ENCODE measurements around the gene ERVK3-1. TPM values are rescaled to one million over a fixed set of nuclear protein-coding genes. Genes with fewer than 3 reads are reported as not detected.

The ERVK3-1 gene
- total RNA-seq, 1 donor from 2014 or later = 36.2 TPM

DNA sequence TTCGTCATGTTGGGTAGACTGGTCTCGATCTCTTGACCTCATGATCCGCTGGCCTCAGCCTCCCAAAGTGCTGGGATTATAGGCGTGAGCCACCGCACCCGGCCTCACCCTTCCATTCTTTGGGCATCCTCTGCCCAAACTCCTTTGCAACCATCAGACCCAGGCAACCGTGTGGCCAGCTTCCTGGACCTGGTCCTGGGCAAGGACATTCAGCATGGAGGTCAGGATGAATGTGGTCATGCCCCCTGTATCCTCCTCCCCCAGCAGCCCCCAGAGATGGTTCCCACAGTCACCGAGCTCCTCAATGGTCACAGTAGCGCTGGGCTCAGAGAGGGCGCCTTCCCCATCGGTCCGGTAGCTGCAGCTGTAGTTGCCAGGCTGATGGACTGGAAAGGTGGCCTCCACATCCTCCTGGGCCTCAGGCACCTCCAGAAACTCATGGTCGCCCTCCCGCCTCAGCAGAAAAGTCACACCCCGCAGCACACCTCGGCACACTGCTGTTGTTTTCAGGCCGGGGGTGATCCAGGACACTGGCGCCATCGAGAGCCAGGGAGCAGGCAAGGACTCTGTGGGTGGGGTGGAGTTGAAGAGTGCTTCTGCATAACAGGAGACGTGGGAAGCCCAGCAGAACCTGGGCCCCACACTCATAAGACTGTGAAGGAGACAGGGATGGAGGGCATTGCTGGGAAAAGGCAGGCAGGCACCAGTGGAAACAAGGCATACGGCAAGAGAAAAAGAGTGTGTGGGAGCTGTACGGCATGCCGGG is 47.0 kb downstream of the ERVK3-1 start:
- peaks cover 14% of the 10 kb centered on the region for H3K4me1 Mint-ChIP-seq (ENCODE audit: unreplicated experiment)
- TF ChIP-seq, protein P1, sequence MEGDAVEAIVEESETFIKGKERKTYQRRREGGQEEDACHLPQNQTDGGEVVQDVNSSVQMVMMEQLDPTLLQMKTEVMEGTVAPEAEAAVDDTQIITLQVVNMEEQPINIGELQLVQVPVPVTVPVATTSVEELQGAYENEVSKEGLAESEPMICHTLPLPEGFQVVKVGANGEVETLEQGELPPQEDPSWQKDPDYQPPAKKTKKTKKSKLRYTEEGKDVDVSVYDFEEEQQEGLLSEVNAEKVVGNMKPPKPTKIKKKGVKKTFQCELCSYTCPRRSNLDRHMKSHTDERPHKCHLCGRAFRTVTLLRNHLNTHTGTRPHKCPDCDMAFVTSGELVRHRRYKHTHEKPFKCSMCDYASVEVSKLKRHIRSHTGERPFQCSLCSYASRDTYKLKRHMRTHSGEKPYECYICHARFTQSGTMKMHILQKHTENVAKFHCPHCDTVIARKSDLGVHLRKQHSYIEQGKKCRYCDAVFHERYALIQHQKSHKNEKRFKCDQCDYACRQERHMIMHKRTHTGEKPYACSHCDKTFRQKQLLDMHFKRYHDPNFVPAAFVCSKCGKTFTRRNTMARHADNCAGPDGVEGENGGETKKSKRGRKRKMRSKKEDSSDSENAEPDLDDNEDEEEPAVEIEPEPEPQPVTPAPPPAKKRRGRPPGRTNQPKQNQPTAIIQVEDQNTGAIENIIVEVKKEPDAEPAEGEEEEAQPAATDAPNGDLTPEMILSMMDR (IDR thresholded peaks at IDR 0.05) = no peak
- H3K27ac Mint-ChIP-seq (ENCODE audit: unreplicated experiment) = no peak overlapping the region
- no peak overlapping the region for H3K4me3 Mint-ChIP-seq (ENCODE audit: unreplicated experiment)
- DNase-seq (ENCODE audit: extremely low spot score, unreplicated experiment) = no peak
- H3K27me3 Mint-ChIP-seq (ENCODE audit: unreplicated experiment) = no peaks in the 10 kb centered on the region
- H3K9me3 Mint-ChIP-seq (ENCODE audit: unreplicated experiment) = no peaks in the 10 kb centered on the region
- peaks cover 10% of the 10 kb centered on the region for H3K36me3 Mint-ChIP-seq (ENCODE audit: unreplicated experiment)

DNA sequence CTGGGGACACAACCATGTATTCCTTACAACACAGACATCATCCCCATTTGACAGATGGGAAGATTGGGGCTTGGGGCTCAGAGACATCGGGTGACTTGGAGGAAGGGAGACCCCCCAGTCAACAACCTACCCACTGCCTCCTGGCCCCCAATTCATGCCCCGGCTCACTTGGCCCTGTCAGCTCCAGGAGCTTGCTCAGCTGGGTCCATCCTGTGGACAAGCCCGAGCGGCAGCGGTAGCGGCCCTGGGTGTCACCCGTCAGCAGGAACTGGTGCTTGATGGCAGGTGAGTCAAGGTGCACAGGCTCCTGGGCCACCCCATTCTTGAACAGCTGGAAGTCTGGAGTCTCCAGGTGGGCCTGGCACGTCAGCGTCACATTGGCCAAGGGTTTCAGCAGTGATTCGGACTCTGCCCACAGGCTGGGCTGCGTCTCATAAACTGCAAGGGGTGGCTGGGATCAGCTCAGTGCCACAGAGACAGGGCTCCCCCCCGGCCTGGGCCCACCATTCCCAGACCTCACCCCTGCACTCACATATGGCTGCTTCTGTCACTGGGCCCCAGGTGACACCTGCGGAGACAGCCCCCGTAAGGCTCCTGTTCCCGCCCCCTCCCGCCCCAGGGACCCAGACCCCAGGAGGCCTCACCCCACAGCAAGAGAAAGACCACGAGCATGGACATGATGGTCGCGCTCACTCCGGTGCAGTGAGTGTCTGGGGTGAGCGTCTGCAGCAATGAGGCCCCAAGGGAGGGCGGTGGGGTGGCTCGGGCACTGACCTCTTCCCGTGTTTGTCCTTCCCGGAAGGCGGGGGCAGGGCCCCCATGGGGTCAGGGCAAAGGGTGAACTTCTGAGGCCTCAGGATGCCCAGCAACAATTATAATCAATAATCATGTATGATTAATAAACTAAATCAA is 47.8 kb downstream of the ERVK3-1 start, which contains the start of gene A1BG:
TSS of gene A1BG (minus strand) at position 733 of the 912 bp plus-strand sequence. CDS start at position 678, 55 bp downstream.
- H3K9me3 Mint-ChIP-seq (ENCODE audit: unreplicated experiment) = no peaks in the 10 kb centered on the region
- H3K4me3 Mint-ChIP-seq (ENCODE audit: unreplicated experiment) = no peak within 1 kb of the TSS
- peaks cover 10% of the 10 kb centered on the region for H3K36me3 Mint-ChIP-seq (ENCODE audit: unreplicated experiment)
- TF ChIP-seq, protein P1 (IDR thresholded peaks at IDR 0.05) = no peak
- no peak for DNase-seq (ENCODE audit: extremely low spot score, unreplicated experiment)
- no peak within 1 kb of the TSS for H3K27ac Mint-ChIP-seq (ENCODE audit: unreplicated experiment)
- no peaks in the 10 kb centered on the region for H3K27me3 Mint-ChIP-seq (ENCODE audit: unreplicated experiment)
- peaks cover 14% of the 10 kb centered on the region for H3K4me1 Mint-ChIP-seq (ENCODE audit: unreplicated experiment)

DNA sequence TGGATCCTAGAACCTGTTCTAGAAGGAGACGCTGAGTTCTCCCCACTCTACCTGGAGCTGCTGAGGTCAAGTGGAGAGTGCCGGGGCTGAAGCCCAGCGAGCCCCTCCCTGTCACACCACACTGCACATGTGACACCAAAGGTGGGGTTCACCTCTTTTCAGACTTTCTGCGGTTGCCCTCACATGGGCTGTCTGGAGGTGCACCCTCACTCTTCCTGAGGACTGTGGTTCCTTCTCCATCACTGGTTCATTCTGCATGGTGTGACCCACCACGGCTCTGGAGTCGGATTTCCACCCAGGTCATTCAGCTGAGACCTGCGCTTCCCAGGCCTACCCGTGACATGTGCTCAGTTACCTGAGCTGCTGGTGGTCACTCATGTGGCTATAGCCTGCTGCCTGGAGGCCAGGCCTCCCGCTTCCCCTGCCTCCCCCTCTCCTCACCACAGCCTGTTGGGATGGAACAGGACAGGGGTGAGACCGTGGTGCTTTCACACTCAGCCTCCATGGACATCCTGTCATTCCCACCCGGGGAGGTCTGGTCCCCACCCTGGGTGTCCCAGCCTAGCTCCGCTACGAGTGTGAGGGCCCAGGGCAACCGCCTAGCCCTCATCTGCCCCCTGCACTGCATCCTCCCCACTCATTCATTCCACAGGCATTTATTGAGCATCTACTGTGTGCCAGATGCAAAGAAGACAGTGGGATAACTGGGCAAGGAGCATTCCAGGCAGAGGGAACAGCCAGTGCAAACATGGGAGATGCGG is 48.7 kb downstream of the ERVK3-1 start:
- H3K9me3 Mint-ChIP-seq (ENCODE audit: unreplicated experiment) = no peaks in the 10 kb centered on the region
- H3K4me3 Mint-ChIP-seq (ENCODE audit: unreplicated experiment) = no peak overlapping the region
- H3K36me3 Mint-ChIP-seq (ENCODE audit: unreplicated experiment) = peaks cover 10% of the 10 kb centered on the region
- TF ChIP-seq, protein P1 (IDR thresholded peaks at IDR 0.05) = no peak
- no peaks in the 10 kb centered on the region for H3K27me3 Mint-ChIP-seq (ENCODE audit: unreplicated experiment)
- no peak for DNase-seq (ENCODE audit: extremely low spot score, unreplicated experiment)
- H3K27ac Mint-ChIP-seq (ENCODE audit: unreplicated experiment) = no peak overlapping the region
- peaks cover 5% of the 10 kb centered on the region for H3K4me1 Mint-ChIP-seq (ENCODE audit: unreplicated experiment)

DNA sequence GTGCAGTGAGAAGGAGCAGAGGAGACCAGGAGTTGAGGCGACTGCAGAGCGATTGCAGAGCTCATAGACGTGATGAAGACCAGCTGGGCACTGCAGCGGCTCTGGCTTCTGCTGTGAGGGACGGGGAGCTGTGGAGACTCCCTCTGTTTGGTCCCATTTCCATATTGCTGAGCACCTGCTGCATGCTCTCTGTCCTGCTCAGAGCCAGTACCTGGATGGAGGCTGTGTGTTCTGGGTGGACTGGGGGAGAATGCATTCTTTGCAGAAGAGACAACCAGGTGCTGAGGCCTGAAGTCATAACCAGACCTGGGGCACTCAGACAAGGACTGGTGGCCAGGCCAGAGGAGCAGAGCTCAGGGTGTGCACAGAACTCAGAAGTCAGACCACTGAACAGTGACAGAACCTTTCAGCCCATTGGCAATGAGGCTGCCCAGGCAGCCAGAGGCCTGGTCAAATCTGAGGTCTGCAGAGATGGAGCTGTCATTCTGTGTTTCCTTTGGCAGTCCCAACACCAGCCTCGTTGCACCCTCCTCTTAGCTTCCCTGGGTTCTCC is 49.4 kb downstream of the ERVK3-1 start:
- H3K27me3 Mint-ChIP-seq (ENCODE audit: unreplicated experiment) = no peaks in the 10 kb centered on the region
- no peak overlapping the region for H3K27ac Mint-ChIP-seq (ENCODE audit: unreplicated experiment)
- no peak overlapping the region for H3K4me3 Mint-ChIP-seq (ENCODE audit: unreplicated experiment)
- H3K4me1 Mint-ChIP-seq (ENCODE audit: unreplicated experiment) = peaks cover 2% of the 10 kb centered on the region
- TF ChIP-seq, protein P1 (IDR thresholded peaks at IDR 0.05) = no peak
- H3K9me3 Mint-ChIP-seq (ENCODE audit: unreplicated experiment) = no peaks in the 10 kb centered on the region
- H3K36me3 Mint-ChIP-seq (ENCODE audit: unreplicated experiment) = peaks cover 8% of the 10 kb centered on the region
- DNase-seq (ENCODE audit: extremely low spot score, unreplicated experiment) = no peak

All from osteocyte (in vitro differentiated cells).